Endothelial cell of umbilical vein (primary cell): Measurements from ENCODE around the gene KIF26B. TPM values are rescaled to one million over a fixed set of nuclear protein-coding genes. Genes with fewer than 3 reads are reported as not detected.

Source experiments
- BruUV-seq: library from RNA; stranded (reverse); fragments of 400-500 nt; replicated peaks from 2 replicates; lab custom pipeline; 2021; lab: Mats Ljungman, UMichigan
- CTCF ChIA-PET: fragments of 300-600, 350-600 bp; sonication (Branson Sonifier 250); formaldehyde crosslinking; loops from one replicate; lab custom pipeline; 2021; ENCODE audit warnings: antibody characterized with exemption, inconsistent platforms; lab: Charles Lee
- POLR2A ChIA-PET: fragments of 300-600, 350-600 bp; sonication (Branson Sonifier 250); formaldehyde crosslinking; loops from one replicate; lab custom pipeline; 2021; ENCODE audit warnings: antibody characterized with exemption, inconsistent platforms; lab: Charles Lee
- DNase-seq: peaks from one replicate; pipeline ENCODE4 v3.0.0-alpha.2; 2011; ENCODE audit warnings: low read depth, low spot score
- FAIRE-seq: peaks from 2 replicates; lab custom pipeline; 2011; peaks lifted over from hg19 to GRCh38; lab: Jason Lieb, UNC
- H2AFZ ChIP-seq: 2 replicates; pipeline ENCODE4 v1.6.0; 2012; ENCODE audit warnings: low read depth, low read length, control low read depth, inconsistent platforms
- H3K27ac ChIP-seq: 2 replicates; pipeline ENCODE4 v1.5.1; 2011; ENCODE audit warnings: low read depth, mild to moderate bottlenecking, control low read depth, low read length, moderate library complexity; ENCODE audit not compliant: insufficient read depth
- H3K27me3 ChIP-seq, 2 experiments: 2 replicates each; pipeline versions ENCODE4 v1.6.0 to v1.6.1; 2011; ENCODE audit warnings: low read length in 2 of 2, mixed read lengths in 1 of 2; ENCODE audit not compliant: control insufficient read depth in 2 of 2, insufficient read depth in 2 of 2
- H3K36me3 ChIP-seq, 2 experiments: 2 replicates in 1 of 2; 3 replicates in 1 of 2; pipeline ENCODE4 v1.5.1; 2011; ENCODE audit warnings: low read length in 2 of 2, mild to moderate bottlenecking in 1 of 2, moderate library complexity in 1 of 2; ENCODE audit not compliant: control insufficient read depth in 2 of 2, insufficient read depth in 2 of 2; ENCODE audit errors: extremely low read depth in 1 of 2
- H3K4me1 ChIP-seq: 3 replicates; pipeline ENCODE4 v1.5.1; 2011; ENCODE audit warnings: mild to moderate bottlenecking, low read length; ENCODE audit not compliant: control insufficient read depth, insufficient read depth; ENCODE audit errors: extremely low read depth
- H3K4me2 ChIP-seq: 2 replicates; pipeline ENCODE4 v1.6.1; 2011; ENCODE audit warnings: low read length, control low read depth, mixed read lengths; ENCODE audit not compliant: insufficient read depth
- H3K4me3 ChIP-seq, 3 experiments: fragments of 200-600 bp in 1 of 3; sonication (generic), shearing (Covaris generic) in 1 of 3; replicated peaks in 1 of 3; 2 replicates each; pipeline ENCODE4 v1.5.1; 2011 to 2016; ENCODE audit warnings: control low read depth in 3 of 3, low read length in 3 of 3, mild to moderate bottlenecking in 2 of 3, inconsistent platforms in 1 of 3, low read depth in 1 of 3, moderate library complexity in 1 of 3; ENCODE audit not compliant: insufficient read depth in 1 of 3
- H3K79me2 ChIP-seq: 2 replicates; pipeline ENCODE4 v1.6.0; 2012; ENCODE audit warnings: low read length, inconsistent platforms; ENCODE audit not compliant: control insufficient read depth, insufficient read depth
- H3K9ac ChIP-seq: replicated peaks from 2 replicates; pipeline ENCODE3; 2011; ENCODE audit warnings: low read length, control low read depth; ENCODE audit not compliant: insufficient read depth; ENCODE audit errors: extremely low read depth
- H3K9me1 ChIP-seq: replicated peaks from 3 replicates; pipeline ENCODE4 v1.6.0; 2011; ENCODE audit warnings: mild to moderate bottlenecking, low read length; ENCODE audit not compliant: control insufficient read depth, insufficient read depth; ENCODE audit errors: extremely low read depth
- H3K9me3 ChIP-seq: replicated peaks from 2 replicates; pipeline ENCODE4 v1.5.1; 2012; ENCODE audit warnings: low read length, inconsistent platforms; ENCODE audit not compliant: control insufficient read depth, insufficient read depth
- H4K20me1 ChIP-seq: replicated peaks from 2 replicates; pipeline ENCODE3; 2011; ENCODE audit warnings: mild to moderate bottlenecking, low read length; ENCODE audit not compliant: control insufficient read depth, insufficient read depth; ENCODE audit errors: extremely low read depth
- EZH2 ChIP-seq: IDR thresholded peaks from 2 replicates; pipeline ENCODE4 v1.6.1; 2012; ENCODE audit warnings: borderline replicate concordance, low read depth, mild to moderate bottlenecking, moderate library complexity, low read length, inconsistent platforms; ENCODE audit not compliant: severe bottlenecking
- FOS ChIP-seq: IDR thresholded peaks from 2 replicates; pipeline ENCODE4 v1.6.1; 2011; ENCODE audit warnings: mild to moderate bottlenecking, low read length, moderate library complexity, borderline replicate concordance; ENCODE audit not compliant: insufficient read depth
- GATA2 ChIP-seq: IDR thresholded peaks from 2 replicates; pipeline ENCODE4 v1.7.0; 2011; ENCODE audit warnings: low read depth, mild to moderate bottlenecking, moderate library complexity, mixed read lengths, low read length; ENCODE audit not compliant: insufficient read length, insufficient read depth
- JUN ChIP-seq: IDR thresholded peaks from 2 replicates; pipeline ENCODE4 v1.6.1; 2011; ENCODE audit warnings: borderline replicate concordance, low read depth; ENCODE audit not compliant: insufficient read length, insufficient read depth
- MYC ChIP-seq: IDR thresholded peaks from one replicate; pipeline ENCODE4 v1.6.1; 2011; ENCODE audit warnings: mild to moderate bottlenecking, low read depth, low read length
- POLR2A ChIP-seq: IDR thresholded peaks from 2 replicates; pipeline ENCODE4 v1.6.1; 2012; ENCODE audit warnings: low read depth, mild to moderate bottlenecking, control low read depth, low read length
- POLR2AphosphoS5 ChIP-seq: IDR thresholded peaks from 2 replicates; pipeline ENCODE4 v1.6.1; 2012; ENCODE audit warnings: low read depth, mild to moderate bottlenecking, control low read depth, low read length, moderate library complexity; ENCODE audit not compliant: insufficient read depth
- dilution Hi-C: fragments of 300-500 bp; cut with MboI; formaldehyde crosslinking; loops from one replicate; pipeline ENCODE4 v1.15.0; 2019; ENCODE audit warnings: low sequenced_read_pairs; ENCODE audit not compliant: extremely low pct_ligation_motif_present
- intact Hi-C: fragments of 100-400 bp; cut with micrococcal nuclease; formaldehyde crosslinking; loops from one replicate; pipeline ENCODE4 v1.10.0; 2022
- polyA plus RNA-seq, 4 experiments: library from polyadenylated mRNA; depleted of rRNA in 3 of 4; stranded (reverse) in 3 of 4; unstranded in 1 of 4; fragments of >200 nt; gene quantifications; 2 replicates each; pipeline versions ENCODE4 v1.2.1 to v1.2.3, GENCODE V29; 2011 to 2012; ENCODE audit warnings: missing spikeins in 1 of 4
- total RNA-seq: library from RNA; stranded (reverse); gene quantifications from 2 replicates; pipeline ENCODE4 v1.2.3, GENCODE V29; 2021
- TF ChIP-seq, protein P1 (sequence below), 2 donors: IDR thresholded peaks; 1 replicate in 1 of 2; 2 replicates in 1 of 2; pipeline ENCODE4 v1.5.1; 2011; ENCODE audit warnings: low read length in 2 of 2, mild to moderate bottlenecking in 2 of 2, moderate library complexity in 2 of 2, control low read depth in 1 of 2, inconsistent platforms in 1 of 2, low read depth in 1 of 2; ENCODE audit not compliant: insufficient read depth in 1 of 2; ENCODE audit errors: extremely low read depth in 1 of 2
- TF ChIP-seq, protein P2 (sequence below): IDR thresholded peaks from 2 replicates; pipeline ENCODE4 v1.6.1; 2011; ENCODE audit not compliant: insufficient read depth, insufficient read length

KIF26B gene
- total and polyA plus RNA-seq, 2 donors (not counting 3 experiments of a cell fraction or from before 2014, with no cell fraction given), result 0.04 to 0.49 TPM

DNA sequence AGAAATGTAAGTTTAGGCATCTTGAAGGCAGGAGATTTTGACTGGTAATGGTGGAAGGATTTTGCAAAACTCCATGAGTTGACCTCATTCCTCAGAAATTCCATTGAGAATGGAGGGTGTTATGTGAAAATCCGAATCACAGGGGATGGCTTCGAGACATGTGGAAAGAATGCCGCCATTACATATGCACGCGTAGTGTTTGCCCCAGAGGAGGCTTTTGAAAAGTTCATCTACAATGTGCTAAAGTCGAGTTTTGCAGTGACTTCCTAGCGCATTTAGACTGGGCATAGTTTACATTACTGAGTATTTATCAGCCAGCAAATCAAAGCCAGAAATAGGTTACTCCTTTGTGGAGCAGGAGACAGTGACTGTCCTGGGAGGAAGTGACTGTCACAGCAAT lies 307.4 kb downstream of the KIF26B start:
- ChIA-PET POLR2A (no interaction called here), CTCF (no interaction called here)
- H2AFZ ChIP-seq, result no peak overlapping the region
- H3K9me3 ChIP-seq, result no peaks in the 10 kb centered on the region
- H3K4me2 ChIP-seq, result no peak overlapping the region
- no peak overlapping the region for H3K9ac ChIP-seq
- H3K9me1 ChIP-seq, result no peaks in the 10 kb centered on the region
- H4K20me1 ChIP-seq, result no peaks in the 10 kb centered on the region
- H3K4me1 ChIP-seq, result no peaks in the 10 kb centered on the region
- no peak for DNase-seq
- H3K79me2 ChIP-seq, result no peaks in the 10 kb centered on the region
- H3K27ac ChIP-seq, result no peak overlapping the region
- no peaks in the 10 kb centered on the region for H3K27me3 ChIP-seq
- TF ChIP-seq, protein P1, sequence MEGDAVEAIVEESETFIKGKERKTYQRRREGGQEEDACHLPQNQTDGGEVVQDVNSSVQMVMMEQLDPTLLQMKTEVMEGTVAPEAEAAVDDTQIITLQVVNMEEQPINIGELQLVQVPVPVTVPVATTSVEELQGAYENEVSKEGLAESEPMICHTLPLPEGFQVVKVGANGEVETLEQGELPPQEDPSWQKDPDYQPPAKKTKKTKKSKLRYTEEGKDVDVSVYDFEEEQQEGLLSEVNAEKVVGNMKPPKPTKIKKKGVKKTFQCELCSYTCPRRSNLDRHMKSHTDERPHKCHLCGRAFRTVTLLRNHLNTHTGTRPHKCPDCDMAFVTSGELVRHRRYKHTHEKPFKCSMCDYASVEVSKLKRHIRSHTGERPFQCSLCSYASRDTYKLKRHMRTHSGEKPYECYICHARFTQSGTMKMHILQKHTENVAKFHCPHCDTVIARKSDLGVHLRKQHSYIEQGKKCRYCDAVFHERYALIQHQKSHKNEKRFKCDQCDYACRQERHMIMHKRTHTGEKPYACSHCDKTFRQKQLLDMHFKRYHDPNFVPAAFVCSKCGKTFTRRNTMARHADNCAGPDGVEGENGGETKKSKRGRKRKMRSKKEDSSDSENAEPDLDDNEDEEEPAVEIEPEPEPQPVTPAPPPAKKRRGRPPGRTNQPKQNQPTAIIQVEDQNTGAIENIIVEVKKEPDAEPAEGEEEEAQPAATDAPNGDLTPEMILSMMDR (IDR thresholded peaks at IDR 0.05; ENCODE audit: extremely low read depth in 1 of 2, insufficient read depth in 1 of 2, low read depth in 1 of 2, low read length in 2 of 2), result no peak
- TF ChIP-seq MYC (no peak), FOS (no peak), POLR2AphosphoS5 (no peak), GATA2 (no peak), EZH2 (no peak), POLR2A (no peak), JUN (no peak)
- TF ChIP-seq, protein P2, sequence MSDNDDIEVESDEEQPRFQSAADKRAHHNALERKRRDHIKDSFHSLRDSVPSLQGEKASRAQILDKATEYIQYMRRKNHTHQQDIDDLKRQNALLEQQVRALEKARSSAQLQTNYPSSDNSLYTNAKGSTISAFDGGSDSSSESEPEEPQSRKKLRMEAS, result no peak
- no peak for FAIRE-seq
- no peaks in the 10 kb centered on the region for H3K36me3 ChIP-seq
- dilution Hi-C loops, result no loop called here
- H3K4me3 ChIP-seq, result no peak overlapping the region
- intact Hi-C loops, result no loop called here
- no TSS peak for BruUV-seq
